Measurements from ENCODE around the gene TMEM231. TPM values are rescaled to one million over a fixed set of nuclear protein-coding genes. Genes with fewer than 3 reads are reported as not detected.

TMEM231 gene
- total and polyA plus RNA-seq, 2 of the 8 experiments (the other 6 are each of a cell fraction or from before 2014, with no cell fraction given), result 8.3 to 26.7 TPM

- TF ChIP-seq CHD7 (IDR thresholded peaks at IDR 0.05; ENCODE audit: insufficient replicate concordance, low read length) (no peak), ATF3 (IDR thresholded peaks at IDR 0.05; ENCODE audit: insufficient read depth, low read depth, low read length) (no peak), SRF (IDR thresholded peaks at IDR 0.05; ENCODE audit: low read depth, low read length) (no peak), E2F6 (IDR thresholded peaks at IDR 0.05) (no peak), JUN (IDR thresholded peaks at IDR 0.05; ENCODE audit: low read depth, low read length) (no peak), ATF2 (IDR thresholded peaks at IDR 0.05; ENCODE audit: low read length) (no peak), CBX5 (IDR thresholded peaks at IDR 0.05; ENCODE audit: low read depth, low read length) (no peak), CREB1 (IDR thresholded peaks at IDR 0.05) (no peak), GTF2F1 (IDR thresholded peaks at IDR 0.05; ENCODE audit: borderline replicate concordance, low read depth, low read length) (no peak)
Observed at GRCh38 chr16:75532791-75533190, 23.3 kb downstream of the TMEM231 start (continued).
